ENCODE data around the gene MAPK11.
"Not testable (repeated sequence)": the region's sequence is repeated elsewhere in the genome, so short reads cannot be mapped to it uniquely, and the experiment has no call there.

Gene MAPK11

DNA sequence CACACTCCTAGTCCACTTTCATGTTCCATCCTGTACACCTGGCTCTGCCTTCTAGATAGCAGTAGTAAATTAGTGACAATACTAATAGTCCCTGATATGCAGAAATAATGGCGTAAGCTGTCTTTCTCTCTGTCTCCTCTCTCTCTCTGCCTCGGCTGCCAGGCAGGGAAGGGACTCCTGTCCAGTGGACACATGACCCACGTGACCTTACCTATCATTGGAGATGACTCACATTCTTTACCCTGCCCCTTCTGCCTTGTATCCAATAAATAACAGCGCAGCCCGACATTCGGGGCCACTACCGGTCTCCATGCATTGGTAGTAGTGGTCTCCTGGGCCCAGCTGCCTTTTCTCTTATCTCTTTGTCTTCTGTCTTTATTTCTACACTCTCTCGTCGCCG is 3.6 kb upstream of the MAPK11 start:
- not testable (repeated sequence) for H3K4me3 Mint-ChIP-seq, H3K9me3 Mint-ChIP-seq
- intact Hi-C loops (cut with micrococcal nuclease): loop anchor here (5.0 kb wide), 1 partner anchor 34 kb away; the partner anchor contains the start of gene PLXNB2
- peaks cover 28% of the 10 kb centered on the region for H3K27me3 Mint-ChIP-seq
- H3K4me1 Mint-ChIP-seq (ENCODE audit: low read depth): peaks cover 34% of the 10 kb centered on the region
- peak overlapping the region; percentile 1 for H3K27ac Mint-ChIP-seq
- H3K36me3 Mint-ChIP-seq (ENCODE audit: low read depth): peaks cover 58% of the 10 kb centered on the region

GRCh38 chr22:50273352-50273751 is 3.2 kb upstream of the MAPK11 start:
- not testable (repeated sequence) for H3K4me3 Mint-ChIP-seq, H3K9me3 Mint-ChIP-seq
- intact Hi-C loops (cut with micrococcal nuclease): loop anchor here (5.0 kb wide), 1 partner anchor 34 kb away; the partner anchor contains the start of gene PLXNB2
- H3K36me3 Mint-ChIP-seq (ENCODE audit: low read depth): peaks cover 53% of the 10 kb centered on the region
- peaks cover 32% of the 10 kb centered on the region for H3K27me3 Mint-ChIP-seq
- H3K4me1 Mint-ChIP-seq (ENCODE audit: low read depth): peaks cover 38% of the 10 kb centered on the region
- H3K27ac Mint-ChIP-seq: peak overlapping the region; percentile 1

DNA sequence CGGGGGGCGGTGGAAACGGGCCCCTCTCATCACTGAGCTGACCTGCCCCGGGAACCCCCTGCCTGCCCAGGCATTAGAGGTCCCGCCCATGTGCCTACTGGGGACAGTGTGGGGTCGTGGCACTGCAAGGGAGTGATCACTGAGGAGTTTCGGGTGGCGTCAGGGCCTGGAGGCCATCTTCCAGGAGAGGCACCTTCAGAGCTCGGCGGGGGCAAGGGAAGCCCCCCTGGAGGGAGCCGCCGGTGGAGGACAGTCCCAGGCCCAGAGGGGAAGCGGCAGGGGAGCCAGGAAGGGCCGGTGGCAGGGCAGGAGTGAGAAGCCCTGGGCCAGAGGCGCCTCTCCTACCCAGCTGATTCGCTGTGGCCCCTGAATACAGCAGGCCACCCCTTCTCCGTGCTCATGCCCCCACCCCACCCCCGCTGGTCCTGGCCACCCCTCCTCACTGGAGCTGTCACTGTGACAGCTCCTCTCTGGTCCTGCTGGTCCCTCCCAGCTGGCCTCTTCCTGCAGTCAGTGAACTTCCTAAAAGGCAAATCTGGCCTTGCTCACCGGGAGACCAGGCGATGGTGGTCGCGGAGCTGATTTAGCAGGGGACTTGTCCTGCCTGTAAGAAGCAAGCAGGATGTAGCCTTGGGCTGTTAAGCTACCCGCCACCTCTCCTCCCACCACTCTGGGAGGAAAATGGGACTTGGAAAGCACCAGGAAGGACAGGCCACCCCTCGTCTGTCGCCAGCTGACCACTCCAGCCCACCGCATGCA is 2.0 kb upstream of the MAPK11 start:
- intact Hi-C loops (cut with micrococcal nuclease): loop anchor here (5.0 kb wide), 1 partner anchor 35 kb away; the partner anchor contains the start of gene PLXNB2
- H3K4me3 Mint-ChIP-seq: no peak overlapping the region
- H3K27me3 Mint-ChIP-seq: peaks cover 41% of the 10 kb centered on the region
- H3K27ac Mint-ChIP-seq: no peak overlapping the region
- H3K4me1 Mint-ChIP-seq (ENCODE audit: low read depth): peaks cover 41% of the 10 kb centered on the region
- H3K36me3 Mint-ChIP-seq (ENCODE audit: low read depth): peaks cover 42% of the 10 kb centered on the region
- no peaks in the 10 kb centered on the region for H3K9me3 Mint-ChIP-seq

- H3K27ac Mint-ChIP-seq: no peak overlapping the region
- peaks cover 46% of the 10 kb centered on the region for H3K27me3 Mint-ChIP-seq
- peak overlapping the region; percentile 42 for H3K4me3 Mint-ChIP-seq
- intact Hi-C loops (cut with micrococcal nuclease): loop anchor here (5.0 kb wide), 1 partner anchor 36 kb away; the partner anchor contains the start of gene PLXNB2
- peaks cover 41% of the 10 kb centered on the region for H3K4me1 Mint-ChIP-seq (ENCODE audit: low read depth)
- H3K36me3 Mint-ChIP-seq (ENCODE audit: low read depth): peaks cover 35% of the 10 kb centered on the region
- no peaks in the 10 kb centered on the region for H3K9me3 Mint-ChIP-seq
Observed at GRCh38 chr22:50271519-50271970, 1.4 kb upstream of the MAPK11 start.

GRCh38 chr22:50270666-50271394 is 650 bp upstream of the MAPK11 start:
- peak overlapping the region; percentile 64 for H3K4me3 Mint-ChIP-seq
- no peak overlapping the region for H3K27ac Mint-ChIP-seq
- no peaks in the 10 kb centered on the region for H3K9me3 Mint-ChIP-seq
- intact Hi-C loops (cut with micrococcal nuclease): loop anchor here (5.0 kb wide), 1 partner anchor 36 kb away; the partner anchor contains the start of gene PLXNB2
- H3K36me3 Mint-ChIP-seq (ENCODE audit: low read depth): peaks cover 28% of the 10 kb centered on the region
- H3K27me3 Mint-ChIP-seq: peaks cover 53% of the 10 kb centered on the region
- peaks cover 41% of the 10 kb centered on the region for H3K4me1 Mint-ChIP-seq (ENCODE audit: low read depth)

- Mint-ChIP-seq H3K9me3 (no peaks in the 10 kb centered on the region), H3K4me3 (peak overlapping the region; percentile 65), H3K27ac (no peak overlapping the region), H3K36me3 (ENCODE audit: low read depth) (peaks cover 16% of the 10 kb centered on the region), H3K4me1 (ENCODE audit: low read depth) (peaks cover 34% of the 10 kb centered on the region), H3K27me3 (peaks cover 65% of the 10 kb centered on the region)
- intact Hi-C loops (cut with micrococcal nuclease): no loop called here
Observed at GRCh38 chr22:50269573-50269969, 609 bp downstream of the MAPK11 start.

- Mint-ChIP-seq H3K4me3 (no peak overlapping the region), H3K27me3 (peaks cover 73% of the 10 kb centered on the region), H3K4me1 (ENCODE audit: low read depth) (peaks cover 28% of the 10 kb centered on the region), H3K9me3 (no peaks in the 10 kb centered on the region), H3K36me3 (ENCODE audit: low read depth) (peaks cover 8% of the 10 kb centered on the region), H3K27ac (no peak overlapping the region)
- intact Hi-C loops (cut with micrococcal nuclease): no loop called here
Observed at GRCh38 chr22:50268655-50269113, 1.5 kb downstream of the MAPK11 start.

DNA sequence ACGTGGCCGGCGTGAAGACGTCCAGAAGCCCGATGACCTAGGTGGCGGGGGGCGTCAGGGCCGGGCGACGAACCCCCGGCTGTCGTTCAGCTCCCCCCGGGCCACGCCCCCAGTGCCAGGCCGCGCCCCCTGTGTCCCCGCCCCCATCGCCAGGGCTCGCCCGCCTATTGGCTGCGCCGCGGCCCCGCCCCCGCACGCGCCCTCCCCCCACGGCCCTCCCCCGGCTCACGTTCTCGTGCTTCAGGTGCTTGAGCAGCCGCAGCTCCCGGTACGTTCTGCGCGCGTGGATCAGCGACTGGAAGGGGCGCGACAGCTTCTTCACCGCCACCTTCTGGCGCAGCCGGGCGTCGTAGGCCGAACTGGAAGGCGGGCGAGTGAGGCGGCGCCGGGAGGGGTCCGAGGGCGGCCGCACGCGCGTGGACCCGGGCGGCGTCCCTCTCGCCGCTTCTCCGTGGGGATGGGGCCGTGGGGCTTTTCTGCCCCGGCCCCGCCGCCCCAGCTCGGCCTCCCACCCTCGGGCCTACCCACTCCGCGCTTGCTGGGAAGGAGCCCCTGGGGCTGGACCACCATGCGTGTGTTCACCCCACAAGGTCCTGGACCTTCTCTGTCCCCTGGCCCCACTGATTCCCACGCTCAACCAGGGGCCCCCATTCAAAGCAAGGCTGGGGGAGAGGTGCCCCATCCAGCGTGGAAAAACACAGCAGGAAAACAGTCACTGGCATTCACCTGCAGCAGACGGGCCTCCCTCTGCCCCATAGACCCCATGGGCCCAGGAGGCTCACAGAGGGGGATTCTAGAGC is 2.4 kb downstream of the MAPK11 start:
- peaks cover 33% of the 10 kb centered on the region for H3K4me1 Mint-ChIP-seq (ENCODE audit: low read depth)
- intact Hi-C loops (cut with micrococcal nuclease): no loop called here
- H3K4me3 Mint-ChIP-seq: no peak overlapping the region
- no peaks in the 10 kb centered on the region for H3K9me3 Mint-ChIP-seq
- H3K36me3 Mint-ChIP-seq (ENCODE audit: low read depth): peaks cover 3% of the 10 kb centered on the region
- no peak overlapping the region for H3K27ac Mint-ChIP-seq
- peaks cover 80% of the 10 kb centered on the region for H3K27me3 Mint-ChIP-seq

- no peaks in the 10 kb centered on the region for H3K36me3 Mint-ChIP-seq (ENCODE audit: low read depth)
- H3K4me1 Mint-ChIP-seq (ENCODE audit: low read depth): peaks cover 33% of the 10 kb centered on the region
- no peak overlapping the region for H3K4me3 Mint-ChIP-seq
- H3K9me3 Mint-ChIP-seq: no peaks in the 10 kb centered on the region
- intact Hi-C loops (cut with micrococcal nuclease): no loop called here
- H3K27me3 Mint-ChIP-seq: peaks cover 84% of the 10 kb centered on the region
- no peak overlapping the region for H3K27ac Mint-ChIP-seq
Observed at GRCh38 chr22:50266994-50267393, 3.2 kb downstream of the MAPK11 start.

DNA sequence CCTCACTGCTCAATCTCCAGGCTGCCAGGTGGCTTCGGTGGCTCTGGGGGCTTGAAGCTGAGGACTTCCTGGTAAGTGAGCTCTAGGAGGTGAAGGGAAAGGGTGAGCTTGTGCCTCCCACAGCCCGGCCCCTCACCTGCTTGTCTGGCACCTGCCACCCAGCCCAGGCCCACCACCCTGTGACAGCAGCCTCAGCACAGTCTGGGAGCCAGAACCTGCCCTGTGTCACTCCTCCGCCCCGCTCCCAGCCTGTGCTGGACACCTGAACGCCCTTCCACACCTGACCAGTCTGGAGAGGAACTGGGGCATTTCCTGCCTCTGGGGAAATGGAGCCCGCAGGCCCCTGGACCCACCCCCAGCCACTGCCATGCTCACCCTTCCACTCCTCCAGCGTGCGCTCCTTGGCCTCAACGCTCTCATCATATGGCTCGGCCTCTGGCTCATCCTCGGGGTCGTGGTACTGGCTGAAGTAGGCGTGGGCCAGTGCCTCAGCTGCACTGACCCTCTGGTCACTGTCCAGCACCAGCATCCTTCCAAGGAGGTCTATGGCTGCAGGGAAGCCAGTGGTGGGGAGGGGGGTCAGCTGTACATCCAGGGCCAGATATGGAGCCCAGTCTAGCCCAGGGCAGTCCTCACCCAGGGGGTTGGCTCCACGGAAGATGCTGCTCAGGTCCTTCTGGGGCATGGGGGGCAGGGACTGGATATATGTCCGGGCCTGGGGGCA is 5.1 kb downstream of the MAPK11 start:
- Mint-ChIP-seq H3K4me1 (ENCODE audit: low read depth) (peaks cover 33% of the 10 kb centered on the region), H3K36me3 (ENCODE audit: low read depth) (no peaks in the 10 kb centered on the region), H3K27ac (no peak overlapping the region), H3K27me3 (peaks cover 86% of the 10 kb centered on the region), H3K4me3 (no peak overlapping the region), H3K9me3 (no peaks in the 10 kb centered on the region)
- intact Hi-C loops (cut with micrococcal nuclease): no loop called here

- intact Hi-C loops (cut with micrococcal nuclease): no loop called here
- no peak overlapping the region for H3K4me3 Mint-ChIP-seq
Observed at GRCh38 chr22:50264104-50264745, 6.0 kb downstream of the MAPK11 start.

DNA sequence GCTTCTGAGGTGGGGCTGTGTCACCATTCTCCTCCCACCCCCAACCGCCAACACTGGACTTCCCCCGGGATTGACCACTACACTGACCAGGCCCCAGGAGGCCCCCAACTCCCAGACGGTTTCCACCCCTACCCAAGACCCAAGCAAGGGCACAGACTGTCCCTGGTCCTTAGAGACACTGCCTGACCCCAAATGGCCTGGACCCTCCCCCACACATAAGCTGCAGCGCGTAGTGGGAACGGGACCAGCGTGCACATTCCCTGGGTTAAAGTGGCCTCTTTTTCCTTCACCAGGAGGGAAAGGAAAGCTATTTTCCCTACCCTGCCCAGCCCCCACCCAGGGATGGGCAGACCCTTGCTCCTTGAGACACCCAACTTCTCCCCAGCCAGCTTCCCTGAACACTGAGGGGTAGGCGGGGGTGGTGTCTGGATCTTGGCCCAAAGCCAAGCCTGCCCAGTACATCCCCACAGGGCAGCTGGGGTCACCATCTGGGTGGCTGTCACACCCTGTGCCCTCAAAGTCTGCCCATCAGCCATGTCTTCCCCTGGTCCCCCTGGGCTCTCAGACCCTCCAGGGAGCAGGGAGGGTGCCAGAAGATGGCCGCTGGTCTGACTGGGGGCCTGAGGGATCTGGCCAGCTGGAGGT is 7.1 kb downstream of the MAPK11 start:
- intact Hi-C loops (cut with micrococcal nuclease): no loop called here
- H3K27ac Mint-ChIP-seq: no peak overlapping the region
- H3K36me3 Mint-ChIP-seq (ENCODE audit: low read depth): no peaks in the 10 kb centered on the region
- H3K4me1 Mint-ChIP-seq (ENCODE audit: low read depth): peaks cover 18% of the 10 kb centered on the region
- H3K9me3 Mint-ChIP-seq: no peaks in the 10 kb centered on the region
- peaks cover 85% of the 10 kb centered on the region for H3K27me3 Mint-ChIP-seq
- no peak overlapping the region for H3K4me3 Mint-ChIP-seq

More at GRCh38 chr22:50264104-50264745, 6.0 kb downstream of the MAPK11 start:
- no peak overlapping the region for H3K27ac Mint-ChIP-seq
- peaks cover 26% of the 10 kb centered on the region for H3K4me1 Mint-ChIP-seq (ENCODE audit: low read depth)
- H3K27me3 Mint-ChIP-seq: peaks cover 86% of the 10 kb centered on the region
- H3K36me3 Mint-ChIP-seq (ENCODE audit: low read depth): no peaks in the 10 kb centered on the region
- H3K9me3 Mint-ChIP-seq: no peaks in the 10 kb centered on the region

Measured in dendritic cell treated with granulocyte-macrophage colony-stimulating factor and Interleukin-4, amounts not matched to agents 40 ng/mL and 50 ng/mL, for 4 days (primary cell).